ENCODE measurements around the gene CACNA1G. TPM values are rescaled to one million over a fixed set of nuclear protein-coding genes. Genes with fewer than 3 reads are reported as not detected.

The CACNA1G gene
- polyA plus RNA-seq, 4 donors = 6.5 to 7.4 (median 6.9) TPM

GRCh38 chr17:50533185-50533584 is 27.3 kb upstream of the CACNA1G start:
- DNase-seq (ENCODE audit: low read depth in 4 of 4, low spot score in 3 of 4) = no peak

- no peak for DNase-seq (ENCODE audit: low read depth in 4 of 4, low spot score in 3 of 4)
These were observed 26.8 kb upstream of the CACNA1G start for GRCh38 chr17:50533720-50534148.

- no peak for DNase-seq (ENCODE audit: low read depth in 4 of 4, low spot score in 3 of 4)
These were observed 26.1 kb upstream of the CACNA1G start for GRCh38 chr17:50534222-50534978.

GRCh38 chr17:50534979-50535326 is 25.6 kb upstream of the CACNA1G start:
- no peak for DNase-seq (ENCODE audit: low read depth in 4 of 4, low spot score in 3 of 4)

- no peak for DNase-seq (ENCODE audit: low read depth in 4 of 4, low spot score in 3 of 4)
These were observed 25.1 kb upstream of the CACNA1G start for GRCh38 chr17:50535407-50535806.

- no peak for DNase-seq (ENCODE audit: low read depth in 4 of 4, low spot score in 3 of 4)
These were observed 23.6 kb upstream of the CACNA1G start for GRCh38 chr17:50536683-50537646.

- DNase-seq (ENCODE audit: low read depth in 4 of 4, low spot score in 3 of 4) = no peak
These were observed 22.6 kb upstream of the CACNA1G start for GRCh38 chr17:50537721-50538548.

- no peak for DNase-seq (ENCODE audit: low read depth in 4 of 4, low spot score in 3 of 4)
These were observed 21.7 kb upstream of the CACNA1G start for GRCh38 chr17:50538549-50539410.

GRCh38 chr17:50539762-50540559 is 20.6 kb upstream of the CACNA1G start:
- no peak for DNase-seq (ENCODE audit: low read depth in 4 of 4, low spot score in 3 of 4)

- no peak for DNase-seq (ENCODE audit: low read depth in 4 of 4, low spot score in 3 of 4)
These were observed 19.7 kb upstream of the CACNA1G start for GRCh38 chr17:50540560-50541401.

GRCh38 chr17:50541402-50541715 is 19.2 kb upstream of the CACNA1G start:
- no peak for DNase-seq (ENCODE audit: low read depth in 4 of 4, low spot score in 3 of 4)

GRCh38 chr17:50541716-50542688 is 18.5 kb upstream of the CACNA1G start:
- no peak for DNase-seq (ENCODE audit: low read depth in 4 of 4, low spot score in 3 of 4)

- DNase-seq (ENCODE audit: low read depth in 4 of 4, low spot score in 3 of 4) = no peak
These were observed 17.4 kb upstream of the CACNA1G start for GRCh38 chr17:50542795-50543774.

- no peak for DNase-seq (ENCODE audit: low read depth in 4 of 4, low spot score in 3 of 4)
These were observed 16.0 kb upstream of the CACNA1G start for GRCh38 chr17:50544516-50544915.

- DNase-seq (ENCODE audit: low read depth in 4 of 4, low spot score in 3 of 4) = no peak
These were observed 15.2 kb upstream of the CACNA1G start for GRCh38 chr17:50545311-50545710.

- no peak for DNase-seq (ENCODE audit: low read depth in 4 of 4, low spot score in 3 of 4)
These were observed 13.8 kb upstream of the CACNA1G start for GRCh38 chr17:50546701-50547034.

Measured in right renal pelvis (tissue), 4 donors.